Muscle layer of colon (tissue), 2 donors: Measurements from ENCODE around the gene ESPNL.
A peak's percentile ranks its signal among the peaks of the same experiment; 100 is the strongest.
"Not testable (repeated sequence)": the region's sequence is repeated elsewhere in the genome, so short reads cannot be mapped to it uniquely, and the experiment has no call there.

Experiments
- H3K27ac ChIP-seq: one replicate; pipeline ENCODE4 v1.7.0; 2013; ENCODE audit warnings: low read depth, mild to moderate bottlenecking, low read length, moderate library complexity
- H3K27me3 ChIP-seq, 2 donors: one replicate each; pipeline ENCODE4 v1.7.0; 2013; ENCODE audit warnings: low read length in 2 of 2, mild to moderate bottlenecking in 2 of 2; ENCODE audit not compliant: insufficient read depth in 2 of 2, control insufficient read depth in 1 of 2
- H3K36me3 ChIP-seq: one replicate; pipeline ENCODE4 v1.7.0; 2013; ENCODE audit warnings: mild to moderate bottlenecking, low read length; ENCODE audit not compliant: insufficient read depth
- H3K4me1 ChIP-seq: one replicate; pipeline ENCODE4 v1.7.0; 2013; ENCODE audit warnings: mild to moderate bottlenecking, low read length; ENCODE audit not compliant: insufficient read depth
- H3K4me3 ChIP-seq, 2 donors: one replicate each; pipeline ENCODE4 v1.7.0; 2013; ENCODE audit warnings: low read length in 2 of 2, low read depth in 1 of 2, mild to moderate bottlenecking in 1 of 2, moderate library complexity in 1 of 2
- H3K9ac ChIP-seq: one replicate; pipeline ENCODE4 v1.7.0; 2013; ENCODE audit warnings: low read length
- H3K9me3 ChIP-seq: one replicate; pipeline ENCODE4 v1.7.0; 2013; ENCODE audit warnings: mild to moderate bottlenecking, low read length
- donor health status: abdominal sarcoma.
- donor health status: Adenocarcinoma of cecum.

ESPNL gene

GRCh38 chr2:238100049-238100820 lies at the start of gene ESPNL:
ESPNL (plus strand) TSS chr2:238100340; CDS start chr2:238100420, 80 bp downstream.
- H3K9ac ChIP-seq = no peak within 1 kb of the TSS

DNA sequence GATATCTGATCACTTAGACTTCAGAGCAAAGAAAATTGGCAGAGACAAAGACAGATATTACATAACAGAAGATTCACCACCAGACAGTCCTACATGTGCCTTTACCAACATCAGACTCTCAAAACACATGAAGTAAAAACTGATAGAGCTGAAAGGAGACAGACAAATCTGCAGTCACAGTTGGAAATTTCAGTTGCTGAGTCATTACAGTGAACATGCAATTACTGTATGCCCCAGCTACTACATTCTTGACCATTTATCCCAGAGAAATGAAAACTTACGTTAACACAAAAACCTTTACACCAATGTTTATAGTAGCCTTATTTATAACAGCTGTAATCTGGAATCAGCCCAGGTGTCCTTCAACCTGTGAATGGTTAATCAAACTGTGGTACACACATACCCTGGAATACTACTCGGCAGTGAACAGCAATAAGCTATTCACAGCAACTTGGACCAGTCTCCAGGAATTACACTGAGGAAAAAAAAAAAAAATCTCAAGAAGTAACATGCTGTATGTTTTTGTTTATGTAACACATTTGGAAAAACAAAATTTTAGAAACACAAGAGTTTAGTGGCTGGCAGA lies 46.9 kb upstream of the ESPNL start:
- Histone ChIP-seq H3K4me1 (no peaks in the 10 kb centered on the region), H3K27me3 (no peaks in the 10 kb centered on the region), H3K4me3 (no peak overlapping the region), H3K36me3 (no peaks in the 10 kb centered on the region), H3K27ac (no peak overlapping the region), H3K9ac (no peak overlapping the region), H3K9me3 (no peaks in the 10 kb centered on the region)

More at GRCh38 chr2:238100049-238100820, at the start of gene ESPNL:
- Histone ChIP-seq H3K4me3 (no peak within 1 kb of the TSS), H3K27ac (no peak within 1 kb of the TSS), H3K36me3 (no peaks in the 10 kb centered on the region), H3K27me3 (no peaks in the 10 kb centered on the region), H3K4me1 (no peaks in the 10 kb centered on the region), H3K9me3 (no peaks in the 10 kb centered on the region)

GRCh38 chr2:238055841-238056240 lies 44.3 kb upstream of the ESPNL start:
- H3K36me3 ChIP-seq = no peaks in the 10 kb centered on the region
- H3K27ac ChIP-seq = no peak overlapping the region
- H3K4me3 ChIP-seq = no peak overlapping the region
- no peaks in the 10 kb centered on the region for H3K9me3 ChIP-seq
- peaks cover 10% of the 10 kb centered on the region for H3K4me1 ChIP-seq
- H3K27me3 ChIP-seq = no peaks in the 10 kb centered on the region
- H3K9ac ChIP-seq = no peak overlapping the region

- H3K36me3 ChIP-seq, H3K9me3 ChIP-seq, H3K27ac ChIP-seq, H3K4me3 ChIP-seq, H3K27me3 ChIP-seq, H3K9ac ChIP-seq: not testable (repeated sequence)
- H3K4me1 ChIP-seq = peaks cover 17% of the 10 kb centered on the region
Measured at GRCh38 chr2:238057696-238058575, 42.2 kb upstream of the ESPNL start.

DNA sequence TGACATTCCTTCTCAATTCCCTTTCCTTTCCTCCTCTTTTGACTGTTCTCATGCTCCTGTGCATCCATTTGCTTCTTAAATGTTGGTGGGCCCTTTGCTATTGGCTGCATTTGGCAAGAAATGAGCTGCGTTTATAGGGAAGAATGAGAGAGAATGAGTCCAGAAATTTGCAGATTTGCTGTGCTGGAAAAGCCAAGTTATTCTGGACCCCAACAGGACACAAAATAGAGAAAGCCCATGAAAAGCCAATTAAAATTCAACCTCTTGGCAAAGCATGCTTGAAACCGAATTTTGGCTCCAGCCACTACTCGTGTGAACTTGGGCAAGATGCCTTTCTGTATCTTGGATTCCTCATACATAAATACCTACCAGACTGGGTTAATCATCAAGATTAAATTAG lies 40.6 kb upstream of the ESPNL start:
- Histone ChIP-seq H3K9ac (no peak overlapping the region), H3K36me3 (no peaks in the 10 kb centered on the region), H3K4me3 (peak overlapping the region in 1 of 2 donors; percentile 89), H3K27me3 (no peaks in the 10 kb centered on the region), H3K4me1 (peaks cover 17% of the 10 kb centered on the region), H3K9me3 (no peaks in the 10 kb centered on the region), H3K27ac (no peak overlapping the region)

GRCh38 chr2:238060096-238060541 lies 40.0 kb upstream of the ESPNL start:
- Histone ChIP-seq H3K4me1 (peaks cover 17% of the 10 kb centered on the region), H3K27ac (peak overlapping the region; percentile 78), H3K4me3 (peak overlapping the region; percentile 75 to 89), H3K36me3 (no peaks in the 10 kb centered on the region), H3K27me3 (no peaks in the 10 kb centered on the region), H3K9ac (peak overlapping the region; percentile 77), H3K9me3 (no peaks in the 10 kb centered on the region)

- Histone ChIP-seq H3K9me3 (no peaks in the 10 kb centered on the region), H3K36me3 (no peaks in the 10 kb centered on the region), H3K27ac (peak within 1 kb of the TSS; percentile 78), H3K4me3 (peak within 1 kb of the TSS; percentile 75 to 89), H3K27me3 (no peaks in the 10 kb centered on the region), H3K4me1 (peaks cover 17% of the 10 kb centered on the region), H3K9ac (peak within 1 kb of the TSS; percentile 80)
Measured at GRCh38 chr2:238060542-238061314, 39.4 kb upstream of the ESPNL start, which contains the start of gene SCLY. SCLY (plus strand) TSS chr2:238061001; CDS start chr2:238061055, 54 bp downstream.

GRCh38 chr2:238061315-238062202 lies 38.6 kb upstream of the ESPNL start:
- H3K9ac ChIP-seq = peak overlapping the region; percentile 80
- no peaks in the 10 kb centered on the region for H3K9me3 ChIP-seq
- peak overlapping the region; percentile 72 to 84 for H3K4me3 ChIP-seq
- peaks cover 17% of the 10 kb centered on the region for H3K4me1 ChIP-seq
- peak overlapping the region; percentile 75 for H3K27ac ChIP-seq
- no peaks in the 10 kb centered on the region for H3K27me3 ChIP-seq
- no peaks in the 10 kb centered on the region for H3K36me3 ChIP-seq

- Histone ChIP-seq H3K36me3 (peaks cover 2% of the 10 kb centered on the region), H3K9ac (no peak overlapping the region), H3K27ac (no peak overlapping the region), H3K27me3 (no peaks in the 10 kb centered on the region), H3K4me1 (peaks cover 17% of the 10 kb centered on the region), H3K9me3 (no peaks in the 10 kb centered on the region), H3K4me3 (no peak overlapping the region)
Measured at GRCh38 chr2:238063414-238064189, 36.5 kb upstream of the ESPNL start.
